Measurements from ENCODE around the gene PTPRG. TPM values are rescaled to one million over a fixed set of nuclear protein-coding genes. Genes with fewer than 3 reads are reported as not detected.

Gene PTPRG
- total RNA-seq, 1 experiment from 2014 or later, result 32.1 TPM

GRCh38 chr3:62128681-62129080 is 567.3 kb downstream of the PTPRG start:
- Histone ChIP-seq H2AFZ (ENCODE audit: low read depth, low read length, poor library complexity, severe bottlenecking) (no peak overlapping the region), H3K4me1 (ENCODE audit: control insufficient read depth in 1 of 2, insufficient read depth in 2 of 2, low read length in 2 of 2) (peaks cover under 1 to 2% of the 10 kb centered on the region in 2 experiments; a peak in 1 of 4 replicates), H3K4me2 (ENCODE audit: low read length) (no peak overlapping the region), H3K9ac (ENCODE audit: low read length) (no peak overlapping the region), H3K27me3 (ENCODE audit: insufficient read depth, low read length) (no peaks in the 10 kb centered on the region), H3K9me2 (ENCODE audit: insufficient read depth) (no peaks in the 10 kb centered on the region), H4K20me1 (ENCODE audit: insufficient read depth) (no peaks in the 10 kb centered on the region), H3K9me3 (ENCODE audit: control insufficient read depth in 1 of 2, insufficient read depth in 1 of 2, low read depth in 1 of 2, low read length in 2 of 2) (no peaks in the 10 kb centered on the region), H3K27ac (ENCODE audit: low read depth, low read length) (no peak overlapping the region), H3K36me3 (ENCODE audit: control insufficient read depth in 1 of 2, insufficient read depth in 2 of 2, low read length in 2 of 2) (no peaks in the 10 kb centered on the region), H3K79me2 (ENCODE audit: insufficient read depth, low read length) (no peaks in the 10 kb centered on the region), H3K4me3 (replicated peaks in 1 of 2; ENCODE audit: low read depth in 1 of 2, low read length in 2 of 2) (no peak overlapping the region)
- no TSS peak for BruUV-seq (replicated peaks)
- CTCF ChIA-PET, result no interaction called here
- intact Hi-C loops (cut with micrococcal nuclease), result no loop called here
- RAD21 ChIA-PET (ENCODE audit: low non-redundant PET in 1 of 2, low total read pairs in 2 of 2, uncharacterized antibody in 2 of 2, unreplicated experiment in 2 of 2), result no interaction called here
- POLR2A ChIA-PET, result no interaction called here
- no peak for DNase-seq (ENCODE audit: low read depth, low spot score)
- TF ChIP-seq CEBPB (IDR thresholded peaks at IDR 0.05; ENCODE audit: low read depth), result no peak
- TF ChIP-seq CBX3 (IDR thresholded peaks at IDR 0.05; ENCODE audit: low read depth), result no peak
- TF ChIP-seq SP1 (IDR thresholded peaks at IDR 0.05; ENCODE audit: low read depth), result no peak
- no peak for TF ChIP-seq POLR2A (IDR thresholded peaks at IDR 0.05; ENCODE audit: borderline replicate concordance, extremely low read depth, insufficient read depth, insufficient read length)
- no peak for TF ChIP-seq JUND (IDR thresholded peaks at IDR 0.05)
- TF ChIP-seq YY1 (IDR thresholded peaks at IDR 0.05; ENCODE audit: extremely low read depth, insufficient replicate concordance, low read depth, low read length), result no peak
- TF ChIP-seq FOSL1 (IDR thresholded peaks at IDR 0.05; ENCODE audit: low read depth), result no peak
- TF ChIP-seq ZFX (IDR thresholded peaks at IDR 0.05), result no peak
- no peak for ATAC-seq

DNA sequence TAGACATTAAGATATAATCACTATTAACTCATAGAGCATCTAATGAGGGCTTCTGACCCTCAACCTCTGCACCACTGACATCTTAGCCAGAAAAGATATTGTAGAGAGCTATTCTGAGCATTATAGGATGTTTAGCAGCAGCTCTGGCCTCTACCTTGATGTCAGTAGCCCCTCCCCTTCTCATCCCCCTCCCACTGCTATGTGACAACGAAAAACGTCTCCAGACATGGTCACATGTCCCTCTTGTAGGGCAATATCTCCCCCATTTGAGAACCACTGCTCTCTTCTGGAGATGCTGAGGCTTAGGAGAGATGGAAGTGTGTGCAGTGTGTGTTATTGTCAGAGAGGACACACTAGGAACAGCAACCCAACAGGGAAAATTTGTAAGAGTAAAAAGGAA is 569.7 kb downstream of the PTPRG start:
- ATAC-seq (no peak; the same call in 1 of the 2 replicates), DNase-seq (ENCODE audit: low read depth, low spot score) (no peak)
- H3K79me2 ChIP-seq (ENCODE audit: insufficient read depth, low read length), result no peaks in the 10 kb centered on the region
- no peaks in the 10 kb centered on the region for H3K36me3 ChIP-seq (ENCODE audit: control insufficient read depth in 1 of 2, insufficient read depth in 2 of 2, low read length in 2 of 2)
- peaks cover 5 to 9% of the 10 kb centered on the region in 2 experiments; a peak in 2 of 4 replicates for H3K4me1 ChIP-seq (ENCODE audit: control insufficient read depth in 1 of 2, insufficient read depth in 2 of 2, low read length in 2 of 2)
- intact Hi-C loops (cut with micrococcal nuclease), result loop anchor here (2.0 to 5.0 kb wide), 2 partner anchors 272 to 569 kb away; partner anchors contain the start of gene PTPRG
- TF ChIP-seq TCF7L2 (IDR thresholded peaks at IDR 0.05; ENCODE audit: borderline replicate concordance, extremely low read depth, insufficient read depth, insufficient read length), result no peak
- TF ChIP-seq CTCF (IDR thresholded peaks at IDR 0.05 in 2 of 3, conservative IDR thresholded peaks at IDR 0.05 in 1 of 3; ENCODE audit: borderline replicate concordance in 1 of 3, insufficient read depth in 1 of 3, low read depth in 2 of 3, low read length in 2 of 3), result no peak
- no peak for TF ChIP-seq RAD21 (IDR thresholded peaks at IDR 0.05; ENCODE audit: low read depth)
- no peak for TF ChIP-seq FOSL1 (IDR thresholded peaks at IDR 0.05; ENCODE audit: low read depth)
- TF ChIP-seq REST (IDR thresholded peaks at IDR 0.05; ENCODE audit: low read depth), result no peak
- no peak for TF ChIP-seq ZNF274 (IDR thresholded peaks at IDR 0.05; ENCODE audit: low read depth, low read length)
- no peak for TF ChIP-seq SP1 (IDR thresholded peaks at IDR 0.05; ENCODE audit: low read depth)
- TF ChIP-seq EGR1 (IDR thresholded peaks at IDR 0.05; ENCODE audit: low read depth), result no peak
- no peak for TF ChIP-seq CEBPB (IDR thresholded peaks at IDR 0.05; ENCODE audit: low read depth)
- no peak for TF ChIP-seq ELF1 (IDR thresholded peaks at IDR 0.05; ENCODE audit: borderline replicate concordance, low read depth)
- TF ChIP-seq, protein P1, sequence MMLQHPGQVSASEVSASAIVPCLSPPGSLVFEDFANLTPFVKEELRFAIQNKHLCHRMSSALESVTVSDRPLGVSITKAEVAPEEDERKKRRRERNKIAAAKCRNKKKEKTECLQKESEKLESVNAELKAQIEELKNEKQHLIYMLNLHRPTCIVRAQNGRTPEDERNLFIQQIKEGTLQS (IDR thresholded peaks at IDR 0.05), result no peak
- H2AFZ ChIP-seq (ENCODE audit: low read depth, low read length, poor library complexity, severe bottlenecking), result no peak overlapping the region
- H3K27me3 ChIP-seq (ENCODE audit: insufficient read depth, low read length), result no peaks in the 10 kb centered on the region
- H3K27ac ChIP-seq (ENCODE audit: low read depth, low read length), result no peak overlapping the region
- CTCF ChIA-PET, result interaction anchor here (1.0 to 1.8 kb wide), 4 partner anchors 8 to 749 kb away, joined by 4 to 6 read pairs (median 4); no protein-coding TSS in a partner anchor
- H3K9ac ChIP-seq (ENCODE audit: low read length), result no peak overlapping the region
- no peak overlapping the region for H3K4me3 ChIP-seq (replicated peaks in 1 of 2; ENCODE audit: low read depth in 1 of 2, low read length in 2 of 2)
- POLR2A ChIA-PET, result no interaction called here
- no peak overlapping the region for H3K4me2 ChIP-seq (ENCODE audit: low read length)
- no peaks in the 10 kb centered on the region for H3K9me3 ChIP-seq (ENCODE audit: control insufficient read depth in 1 of 2, insufficient read depth in 1 of 2, low read depth in 1 of 2, low read length in 2 of 2)
- H4K20me1 ChIP-seq (ENCODE audit: insufficient read depth), result no peaks in the 10 kb centered on the region
- no peaks in the 10 kb centered on the region for H3K9me2 ChIP-seq (ENCODE audit: insufficient read depth)
- BruUV-seq (replicated peaks), result no TSS peak
- RAD21 ChIA-PET (ENCODE audit: low non-redundant PET in 1 of 2, low total read pairs in 2 of 2, uncharacterized antibody in 2 of 2, unreplicated experiment in 2 of 2), result no interaction called here
